GM08714 (cell line): Measurements from ENCODE around the gene HELT.

ENCODE experiments used
- H3K4me3 ChIP-seq: fragments of 200-500 bp; sonication (Bioruptor generic); 2 replicates; pipeline ENCODE4 v1.5.1; 2014; ENCODE audit warnings: mild to moderate bottlenecking, low read length, inconsistent platforms
- ZNF274 ChIP-seq: IDR thresholded peaks from 2 replicates; pipeline ENCODE4 v1.6.1; 2012; ENCODE audit warnings: mild to moderate bottlenecking, low read depth, low read length

HELT gene

GRCh38 chr4:185016946-185017758 is 1.1 kb upstream of the HELT start:
- no peak for TF ChIP-seq ZNF274
- no peak overlapping the region for H3K4me3 ChIP-seq

- no peak for TF ChIP-seq ZNF274
- no peak overlapping the region for H3K4me3 ChIP-seq
These were observed 655 bp downstream of the HELT start for GRCh38 chr4:185018834-185019455.

DNA sequence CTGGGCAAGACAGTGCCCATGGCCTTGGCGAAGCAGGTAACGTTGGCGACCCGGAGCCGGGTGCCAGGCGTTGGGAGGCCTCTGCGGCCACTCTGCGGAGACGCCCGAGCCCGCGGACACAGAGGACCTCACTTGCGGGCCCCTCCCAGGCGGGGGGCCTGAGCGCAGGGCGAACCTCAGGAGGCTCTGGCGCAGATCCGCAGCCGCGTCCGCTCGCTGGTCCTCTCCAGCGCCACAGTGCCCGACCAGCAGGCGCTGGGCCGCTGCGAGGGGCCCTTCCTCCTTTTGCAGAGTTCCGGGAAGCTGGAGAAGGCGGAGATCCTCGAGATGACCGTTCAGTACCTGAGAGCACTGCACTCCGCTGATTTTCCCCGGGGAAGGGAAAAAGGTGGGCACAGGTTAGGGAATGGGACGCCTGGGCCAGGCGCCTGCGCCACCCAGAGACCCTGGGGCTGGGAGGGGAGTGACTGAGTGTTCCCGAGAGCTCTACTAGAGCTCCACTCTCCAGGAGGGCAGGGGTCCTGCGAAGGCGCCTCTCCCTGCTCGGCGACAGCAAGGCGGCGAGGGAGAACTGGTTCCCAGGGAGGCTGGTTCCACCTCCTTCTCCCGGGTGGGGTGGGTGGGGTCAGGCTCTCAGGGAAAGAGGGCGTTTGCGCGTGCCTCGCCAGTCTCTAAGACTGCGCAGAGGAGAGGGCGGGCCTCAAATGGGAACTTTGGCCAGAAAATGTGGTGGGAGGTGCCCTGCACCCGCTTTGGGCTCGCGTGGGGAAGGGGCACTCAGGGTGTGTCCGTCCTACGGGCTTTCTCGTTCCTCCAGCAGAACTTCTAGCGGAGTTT is 1.4 kb downstream of the HELT start:
- no peak overlapping the region for H3K4me3 ChIP-seq
- TF ChIP-seq ZNF274 = no peak

DNA sequence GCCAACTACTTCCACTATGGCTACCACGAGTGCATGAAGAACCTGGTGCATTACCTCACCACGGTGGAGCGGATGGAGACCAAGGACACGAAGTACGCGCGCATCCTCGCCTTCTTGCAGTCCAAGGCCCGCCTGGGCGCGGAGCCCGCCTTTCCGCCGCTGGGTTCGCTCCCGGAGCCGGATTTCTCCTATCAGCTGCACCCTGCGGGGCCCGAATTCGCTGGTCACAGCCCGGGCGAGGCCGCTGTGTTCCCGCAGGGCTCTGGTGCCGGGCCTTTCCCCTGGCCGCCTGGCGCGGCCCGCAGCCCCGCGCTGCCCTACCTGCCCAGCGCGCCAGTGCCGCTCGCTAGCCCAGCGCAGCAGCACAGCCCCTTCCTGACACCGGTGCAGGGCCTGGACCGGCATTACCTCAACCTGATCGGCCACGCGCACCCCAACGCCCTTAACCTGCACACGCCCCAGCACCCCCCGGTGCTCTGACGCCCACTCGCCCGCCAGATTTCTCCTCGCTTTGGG is 2.1 kb downstream of the HELT start:
- H3K4me3 ChIP-seq = no peak overlapping the region
- TF ChIP-seq ZNF274 = no peak

DNA sequence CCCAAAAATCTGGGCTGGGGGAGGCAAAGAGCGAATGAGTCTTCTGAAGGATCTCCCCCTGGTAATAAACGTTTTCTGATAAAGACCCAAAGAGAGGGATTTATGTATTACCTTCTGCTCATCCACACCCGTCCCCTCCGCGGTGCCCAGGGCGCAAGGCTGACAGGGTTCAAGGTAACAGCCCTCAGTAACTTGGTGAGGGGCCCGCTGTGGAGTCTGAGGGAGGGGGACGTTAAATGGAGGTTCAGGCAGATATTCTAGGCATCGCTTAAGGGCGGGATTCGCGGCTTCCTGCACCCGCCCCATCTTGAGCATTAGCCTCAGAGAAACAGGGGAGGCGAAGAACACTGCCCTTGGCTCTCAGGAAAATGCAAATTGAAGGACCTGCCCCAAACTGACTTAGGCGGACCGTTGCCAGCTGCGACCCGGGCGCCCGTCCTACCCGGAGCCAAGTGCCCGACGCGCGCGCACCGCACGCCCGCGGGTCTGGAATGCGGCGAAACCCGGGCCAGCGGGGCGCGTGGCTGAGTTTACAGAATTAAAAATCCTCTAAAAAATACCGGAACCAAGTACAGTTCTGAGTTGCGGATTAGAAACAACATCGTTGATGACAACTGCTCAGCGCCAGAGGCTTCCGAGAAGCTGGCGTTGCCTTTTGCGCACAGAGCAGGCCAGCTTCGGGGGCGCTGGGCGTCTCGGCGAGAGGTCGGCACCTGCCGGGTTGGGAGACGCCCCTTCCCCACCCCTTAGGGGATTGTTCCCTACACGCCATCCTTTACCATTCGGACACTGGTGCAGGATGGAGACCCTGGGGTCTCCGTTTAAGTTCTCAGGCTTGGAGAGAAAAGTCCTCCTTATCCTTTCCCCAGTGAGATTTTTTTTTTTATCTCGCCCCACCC is 2.8 kb downstream of the HELT start:
- no peak for TF ChIP-seq ZNF274
- H3K4me3 ChIP-seq = no peak overlapping the region

DNA sequence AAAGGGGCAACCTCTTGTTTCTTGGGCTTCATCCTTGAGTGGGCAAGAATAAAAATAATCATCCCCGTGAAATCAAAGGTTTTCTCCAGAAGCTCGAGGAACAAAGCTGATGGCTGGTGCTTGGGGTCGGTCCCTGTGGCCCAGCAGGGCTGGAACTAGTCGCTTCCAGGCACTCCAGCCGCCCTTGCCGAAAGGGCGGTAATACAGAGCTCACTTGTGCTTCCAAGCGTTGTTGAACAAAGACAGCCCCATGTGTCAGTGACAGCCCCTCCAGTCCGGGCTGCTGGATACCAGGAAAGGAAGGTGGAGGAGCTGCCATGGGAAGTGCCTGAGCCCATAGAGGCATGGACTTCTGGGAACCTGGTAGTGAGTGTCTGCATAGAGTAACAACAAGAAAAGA is 5.2 kb downstream of the HELT start:
- H3K4me3 ChIP-seq = no peak overlapping the region
- TF ChIP-seq ZNF274 = no peak

DNA sequence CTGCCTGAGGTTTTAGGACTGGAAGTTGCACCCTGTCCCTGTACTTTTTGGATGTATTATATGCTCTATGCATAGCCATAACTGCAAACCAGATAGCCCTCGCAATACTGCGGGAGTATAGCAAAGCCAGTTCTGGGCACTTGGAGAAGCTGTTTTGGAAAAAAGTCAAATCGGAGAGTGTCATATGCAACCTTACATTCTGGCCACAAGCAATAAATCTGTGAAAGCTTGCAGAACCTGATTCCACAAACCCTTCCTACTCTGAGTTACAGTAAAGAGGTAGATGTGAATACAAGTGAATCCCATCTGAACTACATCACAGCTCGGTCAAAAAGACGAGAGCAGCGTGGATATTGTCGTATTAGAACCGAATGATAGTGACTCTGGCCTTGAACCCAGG is 10.3 kb downstream of the HELT start:
- H3K4me3 ChIP-seq = no peak overlapping the region
- TF ChIP-seq ZNF274 = no peak

GRCh38 chr4:185031611-185032010 is 13.3 kb downstream of the HELT start:
- no peak for TF ChIP-seq ZNF274
- H3K4me3 ChIP-seq = no peak overlapping the region

- H3K4me3 ChIP-seq = no peak overlapping the region
- TF ChIP-seq ZNF274 = no peak
These were observed 14.8 kb downstream of the HELT start for GRCh38 chr4:185033072-185033471.

- no peak for TF ChIP-seq ZNF274
- H3K4me3 ChIP-seq = no peak overlapping the region
These were observed 15.7 kb downstream of the HELT start for GRCh38 chr4:185033950-185034349.

DNA sequence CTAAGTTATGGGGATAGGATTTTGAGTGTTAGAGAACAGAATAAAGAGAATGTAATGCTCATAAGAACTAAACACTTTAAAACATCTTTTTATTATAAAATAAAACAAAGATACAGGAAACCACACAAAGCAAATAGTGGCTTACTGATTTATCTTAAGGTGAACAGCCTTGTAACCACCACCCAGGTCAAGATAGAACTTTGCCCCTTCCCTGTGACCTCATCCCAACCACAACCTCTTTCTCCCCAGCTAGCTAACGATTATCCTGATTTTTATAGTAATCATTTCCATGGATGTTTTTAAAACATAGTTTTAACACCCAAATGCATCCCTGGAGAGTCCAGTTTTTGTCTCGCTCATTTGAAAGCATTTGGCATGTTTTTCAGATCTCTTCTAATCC is 17.0 kb downstream of the HELT start:
- TF ChIP-seq ZNF274 = no peak
- no peak overlapping the region for H3K4me3 ChIP-seq

GRCh38 chr4:185036019-185036418 is 17.7 kb downstream of the HELT start:
- TF ChIP-seq ZNF274 = no peak
- no peak overlapping the region for H3K4me3 ChIP-seq

GRCh38 chr4:185036842-185037241 is 18.6 kb downstream of the HELT start:
- no peak for TF ChIP-seq ZNF274

More at GRCh38 chr4:185036842-185037241, 18.6 kb downstream of the HELT start:
- no peak overlapping the region for H3K4me3 ChIP-seq
